Suprapubic skin (tissue), 4 donors: ENCODE measurements around the gene GABARAPL1. TPM values are rescaled to one million over a fixed set of nuclear protein-coding genes. Genes with fewer than 3 reads are reported as not detected.
"Not testable (repeated sequence)": the region's sequence is repeated elsewhere in the genome, so short reads cannot be mapped to it uniquely, and the experiment has no call there.

Experiments used
- DNase-seq, 2 donors: peaks; one replicate each; pipeline ENCODE4 v3.0.0-alpha.2; 2019; ENCODE audit warnings: low spot score in 2 of 2
- H3K27ac ChIP-seq: fragments of 200-600 bp; sonication (generic); one replicate; pipeline ENCODE4 v1.5.1; 2019
- H3K27me3 ChIP-seq: fragments of 200-600 bp; sonication (generic); one replicate; pipeline ENCODE4 v1.5.1; 2019
- H3K36me3 ChIP-seq: fragments of 200-600 bp; sonication (generic); one replicate; pipeline ENCODE4 v1.5.1; 2019
- H3K4me1 ChIP-seq: fragments of 200-600 bp; sonication (generic); one replicate; pipeline ENCODE4 v1.5.1; 2019
- H3K4me3 ChIP-seq: fragments of 200-600 bp; sonication (generic); one replicate; pipeline ENCODE4 v1.5.1; 2019; ENCODE audit warnings: mild to moderate bottlenecking
- H3K9me3 ChIP-seq: fragments of 200-600 bp; sonication (generic); one replicate; pipeline ENCODE4 v1.5.1; 2019
- CTCF ChIP-seq, 2 donors: fragments of 200-600 bp in 1 of 2; fragments of 450-650 bp in 1 of 2; sonication (generic) in 1 of 2; IDR thresholded peaks; one replicate each; pipeline ENCODE4 v1.5.1; 2016 to 2019; ENCODE audit warnings: antibody characterized with exemption in 2 of 2, mild to moderate bottlenecking in 1 of 2, moderate library complexity in 1 of 2
- EP300 ChIP-seq: sonication (generic); formaldehyde crosslinking; IDR thresholded peaks from one replicate; pipeline ENCODE4 v1.6.1; 2017; ENCODE audit warnings: antibody characterized with exemption
- POLR2A ChIP-seq, 2 donors: fragments of 450-650 bp; IDR thresholded peaks; one replicate each; pipeline ENCODE4 v1.6.1; 2017; ENCODE audit warnings: antibody characterized with exemption in 2 of 2, mild to moderate bottlenecking in 2 of 2, moderate library complexity in 2 of 2
- POLR2AphosphoS5 ChIP-seq, 3 donors: sonication (generic); formaldehyde crosslinking; IDR thresholded peaks; one replicate each; pipeline ENCODE4 v1.6.1; 2017; ENCODE audit warnings: antibody characterized with exemption in 3 of 3
- WGBS: methylation state at CpG from one replicate; pipeline ENCODE4 v1.1.5; 2018; 5-methylcytosine and 5-hydroxymethylcytosine counted together
- total RNA-seq, 4 donors: library from RNA; depleted of rRNA; stranded (reverse); fragments of >200 nt; gene quantifications; one replicate each; pipeline ENCODE4 v1.1.0, GENCODE V29; 2016

Gene GABARAPL1
- total RNA-seq, 4 donors from 2014 or later, result 48.7 to 94.6 (median 81.1) TPM

GRCh38 chr12:10218021-10218420 lies 5.3 kb downstream of the GABARAPL1 start:
- Histone ChIP-seq H3K4me1 (peaks cover 37% of the 10 kb centered on the region), H3K36me3 (peaks cover 41% of the 10 kb centered on the region), H3K9me3 (no peaks in the 10 kb centered on the region), H3K27me3 (no peaks in the 10 kb centered on the region), H3K4me3 (no peak overlapping the region), H3K27ac (no peak overlapping the region)
- TF ChIP-seq POLR2A (IDR thresholded peaks at IDR 0.05) (no peak), POLR2AphosphoS5 (IDR thresholded peaks at IDR 0.05) (no peak), EP300 (no peak), CTCF (IDR thresholded peaks at IDR 0.05) (no peak)
- 92% methylated on average over 6 of the region's 6 CpGs for WGBS
- DNase-seq, result no peak

GRCh38 chr12:10220398-10221077 lies 7.9 kb downstream of the GABARAPL1 start:
- Histone ChIP-seq H3K27ac (peak overlapping the region; percentile 66), H3K4me1 (peaks cover 22% of the 10 kb centered on the region), H3K4me3 (no peak overlapping the region), H3K9me3 (no peaks in the 10 kb centered on the region), H3K27me3 (no peaks in the 10 kb centered on the region), H3K36me3 (peaks cover 53% of the 10 kb centered on the region)
- WGBS, result 37% methylated on average over 8 of the region's 8 CpGs
- DNase-seq, result peak; percentile 86 to 91
- TF ChIP-seq POLR2A (IDR thresholded peaks at IDR 0.05) (no peak), POLR2AphosphoS5 (IDR thresholded peaks at IDR 0.05) (peak in 2 of 3 donors; percentile 66 to 88)

GRCh38 chr12:10221846-10222245 lies 9.2 kb downstream of the GABARAPL1 start:
- TF ChIP-seq CTCF (IDR thresholded peaks at IDR 0.05), result no peak
- no peak for TF ChIP-seq POLR2A (IDR thresholded peaks at IDR 0.05)
- TF ChIP-seq EP300, result no peak
- TF ChIP-seq POLR2AphosphoS5 (IDR thresholded peaks at IDR 0.05), result no peak
- no peak for DNase-seq
- Histone ChIP-seq H3K9me3 (no peaks in the 10 kb centered on the region), H3K4me3 (no peak overlapping the region), H3K27ac (no peak overlapping the region), H3K27me3 (no peaks in the 10 kb centered on the region), H3K4me1 (peaks cover 20% of the 10 kb centered on the region), H3K36me3 (peaks cover 53% of the 10 kb centered on the region)
- 89% methylated on average over 5 of the region's 5 CpGs for WGBS

- Histone ChIP-seq H3K4me1 (peaks cover 11% of the 10 kb centered on the region), H3K36me3 (peaks cover 53% of the 10 kb centered on the region), H3K27ac (no peak overlapping the region), H3K9me3 (no peaks in the 10 kb centered on the region), H3K4me3 (no peak overlapping the region), H3K27me3 (no peaks in the 10 kb centered on the region)
- no peak for DNase-seq
- TF ChIP-seq POLR2AphosphoS5 (IDR thresholded peaks at IDR 0.05) (no peak), CTCF (IDR thresholded peaks at IDR 0.05) (no peak), EP300 (no peak), POLR2A (IDR thresholded peaks at IDR 0.05) (no peak)
- WGBS, result 80% methylated on average over 5 of the region's 5 CpGs
These were observed 10.5 kb downstream of the GABARAPL1 start for GRCh38 chr12:10223208-10223607.

- H3K27me3 ChIP-seq, H3K27ac ChIP-seq, DNase-seq, H3K9me3 ChIP-seq, H3K4me1 ChIP-seq, H3K4me3 ChIP-seq: not testable (repeated sequence)
- WGBS, result 91% methylated on average over 12 of the region's 26 CpGs
- peaks cover 36% of the 10 kb centered on the region for H3K36me3 ChIP-seq
These were observed 12.7 kb downstream of the GABARAPL1 start for GRCh38 chr12:10225426-10225825.

GRCh38 chr12:10226086-10226485 lies 13.4 kb downstream of the GABARAPL1 start:
- Histone ChIP-seq H3K27ac (no peak overlapping the region), H3K4me1 (no peaks in the 10 kb centered on the region), H3K4me3 (no peak overlapping the region), H3K27me3 (no peaks in the 10 kb centered on the region), H3K9me3 (no peaks in the 10 kb centered on the region), H3K36me3 (peaks cover 32% of the 10 kb centered on the region)
- 96% methylated on average over 5 of the region's 6 CpGs for WGBS
- DNase-seq, result no peak
- no peak for TF ChIP-seq POLR2AphosphoS5 (IDR thresholded peaks at IDR 0.05)
- no peak for TF ChIP-seq POLR2A (IDR thresholded peaks at IDR 0.05)
- no peak for TF ChIP-seq CTCF (IDR thresholded peaks at IDR 0.05)
- no peak for TF ChIP-seq EP300
